ENCODE results near the gene MRTFB.

DNA sequence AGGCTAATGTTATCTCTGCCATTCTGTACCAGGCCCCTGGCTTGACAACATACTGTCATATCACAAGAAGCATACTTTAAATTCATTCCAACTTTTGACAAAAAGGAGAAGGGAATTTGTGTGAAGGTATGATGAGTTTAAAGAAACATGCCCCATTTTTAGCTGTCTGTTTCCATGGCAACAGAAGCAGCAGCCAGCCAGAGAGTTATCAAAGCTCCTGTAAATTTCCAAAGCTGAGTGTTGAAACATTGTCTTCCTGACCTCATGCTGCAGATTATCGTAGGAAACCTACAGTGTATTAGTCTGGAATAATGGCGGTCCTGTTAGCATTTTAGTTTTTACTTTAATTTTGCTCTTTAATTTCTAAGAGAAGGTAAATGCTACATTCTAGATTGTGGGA, 124.9 kb downstream of the MRTFB start:
- TF ChIP-seq POLR2A (IDR thresholded peaks at IDR 0.05; ENCODE audit: low read length) (no peak), GATA1 (IDR thresholded peaks at IDR 0.05; ENCODE audit: low read depth, low read length) (no peak)

All from erythroblast (primary cell).